Skin epidermis (tissue), 12 donors: ENCODE data around the gene FAM229B.

ENCODE experiments used
- H3K27ac ChIP-seq, 21 experiments: fragments of 200-600 bp; sonication (generic) in 11 of 21; one replicate each; pipeline ENCODE4 v1.5.0; 2020; ENCODE audit warnings: mild to moderate bottlenecking in 3 of 21, inconsistent platforms in 2 of 21, moderate library complexity in 2 of 21
- H3K4me3 ChIP-seq, 7 experiments: fragments of 200-600 bp; sonication (generic) in 2 of 7; one replicate each; pipeline ENCODE4 v1.5.0; 2020; ENCODE audit warnings: inconsistent platforms in 2 of 7, mild to moderate bottlenecking in 2 of 7, moderate library complexity in 1 of 7

The FAM229B gene

DNA sequence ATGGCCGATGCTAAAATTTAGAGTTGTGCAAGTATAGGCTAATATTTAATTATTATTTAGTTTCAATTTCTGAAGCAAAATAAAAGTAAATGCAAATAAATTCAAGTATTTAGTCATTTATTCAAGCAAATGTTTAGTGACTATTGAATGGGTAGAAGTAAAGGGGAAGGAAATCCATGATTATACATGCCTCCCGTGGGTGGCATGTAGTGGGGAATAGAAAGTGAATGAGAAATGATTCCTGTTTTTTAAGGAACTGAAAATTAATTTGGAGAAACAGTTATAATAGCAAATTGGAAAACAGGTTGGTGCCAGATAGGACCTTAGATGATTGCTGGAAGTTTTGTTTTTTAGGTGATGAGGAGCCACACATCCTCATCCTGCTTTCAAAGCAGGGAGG lies 35.4 kb downstream of the FAM229B start:
- Histone ChIP-seq H3K4me3 (no peak overlapping the region), H3K27ac (no peak overlapping the region)

DNA sequence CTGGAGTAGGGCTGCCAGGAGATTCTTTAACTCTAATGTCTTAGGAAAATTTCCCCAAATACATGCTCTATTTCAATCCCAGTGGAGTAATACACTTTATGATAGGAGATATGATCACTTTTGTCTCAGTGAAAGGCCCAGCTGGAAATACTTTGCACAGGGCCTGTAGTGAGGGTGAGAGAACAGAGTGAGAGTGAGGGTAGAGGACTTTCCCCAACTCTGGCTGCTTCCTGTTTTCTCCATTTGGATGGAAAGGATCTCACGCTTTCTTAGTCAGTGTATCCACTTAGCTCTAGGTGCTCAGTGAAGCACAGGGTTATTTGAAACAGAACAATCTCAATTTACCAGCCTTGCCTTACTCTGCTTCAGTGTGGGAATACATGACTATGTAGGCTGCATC lies 36.6 kb downstream of the FAM229B start:
- no peak overlapping the region for H3K27ac ChIP-seq

DNA sequence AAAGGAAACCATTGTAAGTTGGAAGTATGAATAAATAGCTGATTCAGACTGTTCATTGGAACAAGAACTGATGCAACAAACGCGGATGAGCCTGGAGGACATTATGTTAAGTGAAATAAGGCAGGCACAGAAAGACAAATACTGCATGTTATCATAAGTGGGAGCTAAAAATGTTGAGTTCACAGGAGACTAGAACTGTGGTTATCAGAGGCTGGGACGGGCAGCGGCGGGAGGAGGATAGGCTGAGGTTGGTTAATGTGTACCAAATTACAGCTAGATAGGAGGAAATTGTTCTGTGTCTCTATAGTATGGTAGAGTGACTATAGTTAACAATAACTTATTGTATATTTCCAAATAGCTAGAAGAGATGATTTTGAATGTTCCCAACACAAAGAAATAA lies 40.8 kb downstream of the FAM229B start:
- Histone ChIP-seq H3K4me3 (no peak overlapping the region), H3K27ac (no peak overlapping the region)

More for the DNA sequence above, 36.6 kb downstream of the FAM229B start:
- H3K4me3 ChIP-seq = no peak overlapping the region

DNA sequence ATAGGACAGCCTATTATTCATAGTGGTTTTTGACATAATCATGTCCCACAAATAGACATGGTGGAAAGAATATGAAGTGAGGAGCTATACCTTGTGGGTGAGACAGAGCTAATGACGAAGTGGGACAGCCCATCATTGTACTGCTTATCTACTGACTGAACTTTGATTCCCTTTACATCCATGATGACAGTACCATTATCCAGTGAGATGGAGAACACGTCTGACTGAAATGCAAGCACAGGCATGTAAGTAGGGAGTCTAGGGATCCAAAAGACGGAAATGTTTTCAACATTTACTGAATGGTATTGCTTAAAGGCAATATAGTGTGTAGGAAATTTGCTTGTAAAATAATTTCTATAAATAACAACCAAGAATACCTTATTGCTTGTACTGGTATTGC lies 43.5 kb downstream of the FAM229B start:
- no peak overlapping the region for H3K4me3 ChIP-seq
- no peak overlapping the region for H3K27ac ChIP-seq

DNA sequence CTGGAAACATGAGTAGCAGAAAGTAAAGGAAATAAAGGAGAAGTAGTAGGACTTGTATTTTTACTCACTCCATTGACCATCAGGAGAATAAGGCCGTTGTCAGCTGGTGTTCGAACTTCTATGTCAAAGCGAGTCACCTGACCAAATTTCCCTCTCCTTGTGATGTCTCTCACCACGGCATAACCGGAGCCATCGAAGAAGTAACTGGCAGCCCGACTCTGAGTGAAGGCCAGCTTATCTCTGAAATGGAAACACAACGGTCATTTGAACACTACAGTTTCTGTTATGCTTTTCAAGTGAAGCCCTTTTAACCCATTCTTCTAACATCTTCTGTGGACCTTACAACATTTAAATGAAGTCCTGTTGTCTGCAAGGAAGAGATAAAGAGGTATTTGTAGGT lies 51.7 kb downstream of the FAM229B start:
- H3K4me3 ChIP-seq = no peak overlapping the region
- H3K27ac ChIP-seq = no peak overlapping the region

DNA sequence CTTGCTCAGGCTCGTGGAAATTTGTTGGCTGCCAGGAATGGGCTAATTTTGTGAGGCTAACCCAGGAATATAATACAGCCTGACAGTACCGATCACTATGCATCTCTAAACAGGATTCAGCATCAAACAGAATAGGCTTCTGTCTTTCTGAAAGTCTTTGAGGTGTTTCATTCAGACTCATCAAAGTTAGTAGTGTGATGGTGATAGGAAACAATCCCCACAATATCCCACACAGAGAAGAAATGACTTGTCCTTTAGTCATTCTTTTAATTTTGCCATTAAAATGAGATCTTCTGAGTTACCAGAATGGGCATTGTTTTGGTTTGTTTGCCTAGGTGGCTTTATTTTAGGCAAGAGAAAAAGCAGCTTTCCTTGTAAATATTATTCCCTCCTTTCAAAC lies 54.3 kb downstream of the FAM229B start:
- no peak overlapping the region for H3K4me3 ChIP-seq
- no peak overlapping the region for H3K27ac ChIP-seq

DNA sequence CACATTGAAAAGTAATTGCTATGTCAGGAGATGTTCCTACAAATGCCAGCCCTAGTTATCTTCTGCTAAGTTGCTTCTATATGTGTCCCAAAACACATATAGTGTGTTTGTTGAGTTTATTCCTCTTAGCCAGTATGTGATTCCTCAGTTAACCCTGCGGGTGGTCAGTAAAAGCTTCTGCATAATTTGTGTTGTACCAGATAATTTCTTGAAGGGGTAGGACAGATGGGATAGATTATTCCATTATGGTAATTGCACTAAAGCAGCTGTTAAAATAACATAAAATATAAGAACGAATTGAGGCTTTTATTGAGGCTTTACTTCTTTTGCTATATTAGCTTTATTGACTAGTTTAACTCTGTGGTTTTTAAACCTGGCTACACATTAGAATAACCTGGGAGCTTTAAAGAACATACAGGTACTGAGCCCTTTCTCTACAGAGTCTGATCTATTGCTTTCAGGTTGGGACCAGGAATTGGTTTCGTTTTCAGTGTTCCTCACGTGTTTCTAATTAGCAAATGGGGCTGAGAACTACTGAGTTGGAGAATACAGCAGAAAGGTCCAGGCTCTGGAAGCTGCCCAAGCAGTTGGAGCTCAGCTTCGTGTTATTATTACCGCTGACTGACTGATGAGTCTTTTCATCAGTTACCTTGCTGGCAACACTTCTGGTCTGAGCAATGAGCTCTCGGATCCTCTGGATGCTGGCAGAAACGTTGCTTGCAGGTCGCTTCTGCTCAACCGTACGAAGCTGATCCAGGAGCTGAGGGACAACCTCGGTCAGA lies 56.9 kb downstream of the FAM229B start:
- Histone ChIP-seq H3K4me3 (no peak overlapping the region), H3K27ac (peak overlapping the region in 2 of 21 experiments; percentile 8 to 9)

DNA sequence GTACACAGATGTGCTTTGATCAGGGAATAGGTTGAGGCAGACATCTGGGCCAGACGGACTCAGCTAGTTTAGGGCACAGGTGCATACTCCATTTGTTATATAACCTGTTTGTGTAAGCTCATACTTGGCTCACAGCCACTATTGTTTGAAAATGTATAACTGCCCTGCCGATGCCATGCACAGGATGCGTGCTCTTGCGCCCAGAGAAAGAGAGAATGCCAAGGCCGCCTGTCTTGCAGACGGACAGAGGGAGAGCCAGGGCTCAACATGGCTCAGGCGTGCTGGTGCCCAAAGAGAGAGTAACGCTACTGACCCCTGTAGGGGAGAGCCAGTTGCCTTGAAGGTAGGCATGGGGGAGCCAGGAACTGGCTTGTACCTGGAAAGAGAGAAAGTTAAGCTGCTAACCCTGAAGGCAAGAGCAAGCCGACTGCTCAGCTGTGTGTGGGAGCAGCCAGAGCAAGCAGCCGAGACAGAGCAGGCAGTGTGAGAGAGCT lies 57.7 kb downstream of the FAM229B start:
- H3K4me3 ChIP-seq = no peak overlapping the region
- H3K27ac ChIP-seq = peak overlapping the region in 1 of 21 experiments; percentile 22

DNA sequence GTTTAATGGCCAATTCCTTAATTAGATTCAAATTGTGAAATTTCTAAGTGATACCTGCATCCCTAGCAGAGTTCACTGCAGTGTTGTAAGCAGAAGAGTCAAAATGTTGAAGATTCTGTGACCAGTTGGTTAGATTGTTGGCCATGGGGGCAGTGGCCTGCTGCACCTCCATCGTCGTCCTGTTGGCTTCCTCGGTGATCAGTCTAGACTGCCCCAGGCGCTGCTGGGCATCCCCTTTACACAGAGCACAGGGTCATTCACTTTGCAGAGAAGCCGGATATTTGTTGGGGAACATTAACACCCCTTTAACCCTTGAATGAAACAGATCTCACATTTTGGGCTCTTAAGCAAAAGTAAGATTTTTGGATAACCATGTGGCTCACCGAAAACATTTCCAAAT lies 60.7 kb downstream of the FAM229B start:
- no peak overlapping the region for H3K27ac ChIP-seq
- H3K4me3 ChIP-seq = no peak overlapping the region

DNA sequence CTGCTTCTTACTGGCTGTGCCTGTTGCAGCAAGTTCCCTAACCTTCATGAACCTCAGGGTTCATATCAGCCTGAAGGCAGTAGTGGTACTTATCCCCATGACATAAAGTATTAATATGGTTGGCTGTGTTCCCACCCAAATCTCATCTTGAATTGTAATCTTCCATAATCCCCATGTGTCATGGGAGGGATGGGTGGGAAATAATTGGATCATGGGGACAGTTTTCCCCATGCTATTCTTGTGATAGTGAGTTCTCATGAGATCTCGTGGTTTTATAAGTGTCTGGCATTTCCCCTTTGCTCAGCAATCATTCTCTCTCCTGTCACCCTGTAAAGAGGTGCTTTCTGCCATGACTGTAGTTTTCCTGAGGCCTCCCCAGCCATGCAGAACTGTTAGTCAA lies 61.8 kb downstream of the FAM229B start:
- H3K4me3 ChIP-seq = no peak overlapping the region
- H3K27ac ChIP-seq = peak overlapping the region in 6 of 21 experiments; percentile 14 to 54 (median 32)

DNA sequence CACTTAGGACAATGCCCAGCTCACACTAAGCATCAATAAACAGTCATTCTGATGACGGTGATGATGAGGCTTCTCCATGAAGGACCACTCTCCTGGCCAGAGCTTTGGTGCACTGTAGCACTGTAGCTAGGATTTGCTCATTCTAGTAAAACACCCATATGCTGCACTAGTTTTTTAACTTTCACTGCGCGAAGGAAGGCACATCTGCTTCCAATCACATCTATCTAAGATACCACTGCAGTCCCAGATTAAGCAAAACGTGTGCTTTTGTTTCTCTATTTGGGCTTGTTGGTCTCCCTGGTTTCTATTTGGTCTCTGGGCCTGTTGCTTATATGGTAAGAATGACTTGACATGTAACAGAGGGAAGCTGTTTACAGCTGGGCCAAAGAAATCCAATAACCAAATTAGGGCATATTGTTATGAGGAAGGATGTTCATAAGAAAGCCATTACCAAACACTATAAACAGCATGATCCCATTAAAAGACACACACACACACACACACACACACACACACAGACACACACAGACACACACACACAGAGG lies 62.4 kb downstream of the FAM229B start:
- H3K27ac ChIP-seq = peak overlapping the region in 6 of 21 experiments; percentile 14 to 54 (median 32)

DNA sequence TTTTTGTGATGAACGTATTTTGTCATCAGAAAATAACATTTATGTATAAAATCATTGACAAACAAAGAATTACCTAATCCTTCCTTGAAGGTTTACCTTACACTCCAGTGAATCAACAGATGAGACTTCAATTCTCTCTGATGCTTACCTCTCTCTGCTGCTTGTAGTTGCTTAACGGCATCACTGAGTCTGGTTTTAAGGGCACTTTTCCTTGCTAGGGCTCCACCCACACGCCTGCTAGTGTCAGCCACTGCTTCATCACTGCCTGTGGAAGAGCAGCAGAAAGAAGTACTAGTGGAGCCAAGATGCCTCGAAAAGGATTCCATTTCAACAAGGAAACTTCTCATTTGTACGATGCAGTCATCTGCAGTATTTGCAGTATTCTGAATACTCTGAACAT lies 63.0 kb downstream of the FAM229B start:
- Histone ChIP-seq H3K4me3 (no peak overlapping the region), H3K27ac (peak overlapping the region in 7 of 21 experiments; percentile 4 to 62 (median 41))

More for the DNA sequence above, 62.4 kb downstream of the FAM229B start:
- no peak overlapping the region for H3K4me3 ChIP-seq
